GM10248 (cell line): Measurements from ENCODE around the gene SGSH.

Experiments
- CTCF ChIA-PET: fragments of 300-600 bp; sonication (Branson Sonifier 250); formaldehyde crosslinking; extraction: SDS; loops from one replicate; lab custom pipeline; 2021; ENCODE audit warnings: antibody characterized with exemption; lab: Yijun Ruan, JAX
- POLR2A ChIA-PET: fragments of 350-650 bp; sonication (Branson Sonifier 250); formaldehyde crosslinking; extraction: SDS; loops from one replicate; lab custom pipeline; 2020; ENCODE audit warnings: antibody characterized with exemption; lab: Yijun Ruan, JAX
- DNase-seq: peaks from one replicate; pipeline ENCODE4 v3.0.0; 2012; ENCODE audit errors: extremely low spot score
- CTCF ChIP-seq: IDR thresholded peaks from 2 replicates; pipeline ENCODE4 v1.5.1; 2012; ENCODE audit warnings: mild to moderate bottlenecking, low read depth; ENCODE audit errors: extremely low read depth, missing control alignments, control extremely low read depth

Gene SGSH

DNA sequence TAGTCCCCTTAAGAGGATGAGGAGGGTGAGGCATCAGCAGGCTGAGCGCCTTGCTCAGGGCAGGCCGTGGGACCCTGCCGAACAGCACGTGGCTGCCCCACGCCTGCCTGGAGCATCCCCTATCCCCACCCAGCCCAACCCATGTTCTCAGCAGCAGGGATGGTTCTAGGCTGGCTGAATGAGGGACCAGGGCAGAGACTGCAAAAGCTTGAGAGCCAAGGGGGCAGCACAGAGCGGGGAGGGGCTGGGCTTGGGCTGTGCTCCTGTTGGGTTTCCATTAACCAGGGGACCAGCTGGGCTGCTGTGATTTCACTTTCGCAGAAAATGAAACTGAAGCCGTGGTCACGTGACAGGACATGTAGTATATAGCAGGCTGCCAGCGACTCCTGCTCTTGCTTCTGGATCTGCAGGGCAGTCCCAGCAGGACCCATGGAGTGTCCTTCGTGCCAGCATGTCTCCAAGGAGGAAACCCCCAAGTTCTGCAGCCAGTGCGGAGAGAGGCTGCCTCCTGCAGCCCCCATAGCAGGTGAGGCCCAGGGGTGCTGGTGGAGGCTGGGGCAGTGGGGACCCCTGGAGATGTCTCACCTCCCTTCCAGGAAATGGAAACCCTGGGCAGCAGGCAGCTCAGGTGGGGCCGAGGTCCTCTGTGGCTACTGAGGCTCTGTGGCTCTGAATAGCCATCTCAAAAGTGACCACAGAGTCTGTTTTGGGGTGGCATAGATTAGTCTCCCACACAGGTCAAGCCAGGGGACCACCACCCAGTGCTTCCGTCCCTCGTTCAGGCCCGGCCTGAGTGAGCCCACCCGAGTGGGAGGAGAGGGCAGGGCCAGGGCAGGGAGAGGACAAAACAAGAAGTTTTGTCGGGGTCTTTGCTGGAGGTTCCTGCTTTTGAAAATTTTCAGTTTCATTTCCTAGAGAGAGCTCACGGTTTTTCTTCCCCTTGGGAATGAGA lies 43.4 kb upstream of the SGSH start:
- peak; percentile 21 for TF ChIP-seq CTCF
- ChIA-PET CTCF (interaction anchor here (0.6 to 1.3 kb wide), 3 partner anchors 12 to 68 kb away, joined by 3 to 4 read pairs (median 3); no protein-coding TSS in a partner anchor), POLR2A (interaction anchor here (0.6 kb wide), 1 partner anchor 22 kb away, joined by 4 read pairs; no protein-coding TSS in a partner anchor)
- peak; percentile 88 for DNase-seq

DNA sequence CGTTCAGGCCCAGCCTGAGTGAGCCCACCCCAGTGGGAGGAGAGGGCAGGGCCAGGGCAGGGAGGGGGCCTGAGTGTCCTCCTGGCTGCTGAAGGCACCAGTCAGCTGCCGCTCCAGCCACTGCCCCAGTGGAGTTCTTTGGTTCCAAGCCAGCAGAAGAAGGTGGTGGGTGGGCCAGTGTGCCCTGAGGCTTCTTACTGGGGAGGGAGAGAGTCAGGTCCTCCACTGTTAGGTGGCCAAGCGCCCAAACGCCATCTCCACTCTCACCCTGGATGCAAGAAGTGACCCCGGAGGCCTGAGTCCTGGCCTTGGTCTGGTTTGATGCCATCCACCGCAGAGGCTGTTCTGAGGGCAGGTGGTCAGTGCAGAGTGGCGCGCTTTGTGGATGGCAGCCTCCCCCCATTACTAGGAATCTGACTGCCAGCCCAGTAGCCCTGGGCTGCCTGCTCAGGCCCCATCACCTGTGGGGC lies 42.7 kb upstream of the SGSH start:
- DNase-seq = no peak
- CTCF ChIA-PET = no interaction called here
- POLR2A ChIA-PET = interaction anchor here (0.6 kb wide), 1 partner anchor 18 kb away, joined by 6 read pairs; no protein-coding TSS in a partner anchor
- TF ChIP-seq CTCF = no peak

GRCh38 chr17:80262291-80262690 lies 42.2 kb upstream of the SGSH start:
- no peak for DNase-seq
- ChIA-PET POLR2A (interaction anchor here (0.6 kb wide), 1 partner anchor 18 kb away, joined by 6 read pairs; no protein-coding TSS in a partner anchor), CTCF (no interaction called here)
- TF ChIP-seq CTCF = no peak

GRCh38 chr17:80261895-80262279 lies 41.8 kb upstream of the SGSH start:
- POLR2A ChIA-PET = no interaction called here

DNA sequence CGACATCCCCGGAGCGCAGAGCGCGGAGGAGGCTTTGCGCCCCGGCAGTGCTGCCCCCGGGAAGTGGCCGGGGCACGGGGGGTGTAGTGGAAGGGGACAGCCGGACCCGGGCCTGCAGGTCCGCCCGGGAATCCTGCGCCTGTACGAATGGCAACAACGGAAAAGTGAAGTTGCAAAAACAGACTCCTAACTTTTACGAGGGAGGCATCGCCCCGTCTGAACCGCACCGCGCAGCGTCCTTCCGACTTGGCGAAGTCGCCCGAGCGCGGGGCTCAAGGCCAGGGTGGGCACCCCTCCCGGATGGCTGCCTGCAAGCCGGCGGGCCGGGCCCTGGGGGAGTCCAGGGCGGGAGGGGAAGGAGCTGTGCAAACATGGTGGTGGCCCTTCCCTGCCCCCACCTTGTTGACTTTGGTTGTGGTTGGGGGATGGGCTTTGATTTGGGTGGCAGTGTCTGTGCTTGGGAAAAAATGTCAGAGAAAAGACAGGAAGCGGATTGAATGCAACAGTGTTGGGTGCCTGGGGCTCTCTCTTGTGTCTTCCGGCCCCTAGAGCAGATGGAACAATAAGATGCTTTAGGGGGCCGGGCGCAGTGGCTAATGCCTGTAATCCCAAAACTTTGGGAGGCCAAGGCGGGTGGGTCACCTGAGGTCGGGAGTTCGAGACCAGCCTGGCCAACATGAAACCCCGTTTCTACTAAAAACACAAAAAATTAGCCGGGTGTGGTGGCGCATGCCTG lies 41.2 kb upstream of the SGSH start:
- no peak for DNase-seq
- ChIA-PET CTCF (no interaction called here), POLR2A (no interaction called here)
- TF ChIP-seq CTCF = no peak

More at GRCh38 chr17:80261895-80262279, 41.8 kb upstream of the SGSH start:
- no peak for TF ChIP-seq CTCF
- CTCF ChIA-PET = no interaction called here
- DNase-seq = no peak

GRCh38 chr17:80260791-80261158 lies 40.6 kb upstream of the SGSH start, which contains the start of gene RNF213:
Gene RNF213 (plus strand): TSS chr17:80260852. CDS start chr17:80263682, 2,830 bp downstream.
- DNase-seq = peak; percentile 82
- POLR2A ChIA-PET = no interaction called here
- CTCF ChIA-PET = no interaction called here
- no peak for TF ChIP-seq CTCF
